Karpas-422 (cell line): ENCODE measurements around the gene GDPD5. TPM values are rescaled to one million over a fixed set of nuclear protein-coding genes. Genes with fewer than 3 reads are reported as not detected.
"Not testable (repeated sequence)": the region's sequence is repeated elsewhere in the genome, so short reads cannot be mapped to it uniquely, and the experiment has no call there.

ENCODE experiments used
- DNase-seq: peaks from one replicate; pipeline ENCODE4 v3.0.0-alpha.2; 2015
- H2AFZ ChIP-seq: fragments of 200-600 bp; sonication (generic); 2 replicates; pipeline ENCODE4 v1.6.1; 2014; ENCODE audit warnings: antibody characterized with exemption, low read length, mixed read lengths
- H3K27ac ChIP-seq: fragments of 200-600 bp; sonication (generic); 2 replicates; pipeline ENCODE4 v1.5.1; 2014; ENCODE audit warnings: mild to moderate bottlenecking, low read length, moderate library complexity
- H3K27me3 ChIP-seq: fragments of 200-600 bp; sonication (generic); 2 replicates; pipeline ENCODE4 v1.6.1; 2014; ENCODE audit warnings: low read length, mixed read lengths
- H3K36me3 ChIP-seq: fragments of 200-600 bp; sonication (generic); 2 replicates; pipeline ENCODE4 v1.6.1; 2014; ENCODE audit warnings: low read length, mixed read lengths; ENCODE audit not compliant: insufficient read depth
- H3K4me1 ChIP-seq: fragments of 200-600 bp; sonication (generic); 2 replicates; pipeline ENCODE4 v1.6.1; 2014; ENCODE audit warnings: mild to moderate bottlenecking, low read length, mixed read lengths
- H3K4me2 ChIP-seq: fragments of 200-600 bp; sonication (generic); 2 replicates; pipeline ENCODE4 v1.6.1; 2014; ENCODE audit warnings: low read length, low read depth, mild to moderate bottlenecking; ENCODE audit not compliant: poor library complexity, severe bottlenecking
- H3K4me3 ChIP-seq: fragments of 200-600 bp; sonication (generic); 2 replicates; pipeline ENCODE4 v1.5.1; 2014; ENCODE audit warnings: mild to moderate bottlenecking, antibody characterized with exemption, low read length, mixed read lengths
- H3K79me2 ChIP-seq: fragments of 200-600 bp; sonication (generic); 2 replicates; pipeline ENCODE4 v1.6.1; 2014; ENCODE audit warnings: mild to moderate bottlenecking, low read length, mixed read lengths
- H3K9ac ChIP-seq: fragments of 200-600 bp; sonication (generic); 2 replicates; pipeline ENCODE4 v1.6.0; 2014; ENCODE audit warnings: low read length
- H3K9me2 ChIP-seq: fragments of 200-600 bp; sonication (generic), shearing (Covaris generic); replicated peaks from 2 replicates; pipeline ENCODE4 v1.6.0; 2014; ENCODE audit warnings: mild to moderate bottlenecking, low read length, moderate library complexity; ENCODE audit not compliant: insufficient read depth
- H3K9me3 ChIP-seq: fragments of 300-700, 200-600 bp; sonication (generic); 2 replicates; pipeline ENCODE4 v1.6.1; 2014; ENCODE audit warnings: low read length, mixed read lengths
- H4K20me1 ChIP-seq: fragments of 200-600 bp; sonication (generic); 2 replicates; pipeline ENCODE4 v1.6.1; 2014; ENCODE audit warnings: mild to moderate bottlenecking, antibody characterized with exemption, low read length, low read depth; ENCODE audit not compliant: insufficient read depth
- total RNA-seq: library from RNA; depleted of rRNA; stranded (reverse); fragments of >200 nt; shearing (Covaris generic); gene quantifications from 2 replicates; pipeline ENCODE4 v1.2.3, GENCODE V29; 2014; ENCODE audit warnings: low replicate concordance

GDPD5 gene
- total RNA-seq, 1 experiment from 2014 or later: 137 TPM

DNA sequence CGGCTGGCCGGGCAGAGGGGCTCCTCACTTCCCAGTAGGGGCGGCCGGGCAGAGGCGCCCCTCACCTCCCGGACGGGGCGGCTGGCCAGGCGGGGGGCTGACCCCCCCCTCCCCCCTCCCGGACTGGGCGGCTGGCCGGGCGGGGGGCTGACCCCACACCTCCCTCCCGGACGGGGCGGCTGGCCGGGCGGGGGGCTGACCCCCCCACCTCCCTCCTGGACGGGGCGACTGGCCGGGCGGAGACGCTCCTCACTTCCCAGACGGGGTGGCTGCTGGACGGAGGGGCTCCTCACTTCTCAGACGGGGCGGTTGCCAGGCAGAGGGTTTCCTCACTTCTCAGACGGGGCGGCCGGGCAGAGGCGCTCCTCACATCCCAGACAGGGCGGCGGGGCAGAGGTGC is 115.8 kb downstream of the GDPD5 start:
- not testable (repeated sequence) for H3K9me2 ChIP-seq, H3K4me1 ChIP-seq, H3K4me3 ChIP-seq, H3K9me3 ChIP-seq, H3K27ac ChIP-seq, H2AFZ ChIP-seq, H3K9ac ChIP-seq, DNase-seq, H3K27me3 ChIP-seq, H3K79me2 ChIP-seq, H3K4me2 ChIP-seq
- H3K36me3 ChIP-seq: peaks cover 32% of the 10 kb centered on the region
- H4K20me1 ChIP-seq: peaks cover 22% of the 10 kb centered on the region

DNA sequence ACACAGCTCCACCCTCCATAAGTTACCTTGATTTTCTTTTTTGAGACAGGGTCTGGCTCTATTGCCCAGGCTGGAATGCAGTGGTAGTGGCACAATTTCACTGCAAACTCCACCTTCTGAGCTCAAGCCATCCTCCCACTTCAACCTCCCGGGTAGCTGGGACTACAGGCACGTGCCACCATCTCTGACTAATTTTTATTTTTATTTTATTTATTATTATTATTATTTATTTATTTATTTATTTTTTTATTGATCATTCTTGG is 116.9 kb downstream of the GDPD5 start:
- no peak for DNase-seq
- Histone ChIP-seq H3K36me3 (peaks cover 40% of the 10 kb centered on the region), H3K27ac (no peak overlapping the region), H3K9me2 (no peaks in the 10 kb centered on the region), H3K79me2 (peaks cover 12% of the 10 kb centered on the region), H3K4me2 (no peak overlapping the region), H3K9me3 (no peaks in the 10 kb centered on the region), H3K4me1 (peaks cover 2% of the 10 kb centered on the region; the same call in 1 of the 2 replicates), H3K9ac (no peak overlapping the region), H2AFZ (no peak overlapping the region), H3K27me3 (no peaks in the 10 kb centered on the region), H3K4me3 (no peak overlapping the region), H4K20me1 (peaks cover 27% of the 10 kb centered on the region)

DNA sequence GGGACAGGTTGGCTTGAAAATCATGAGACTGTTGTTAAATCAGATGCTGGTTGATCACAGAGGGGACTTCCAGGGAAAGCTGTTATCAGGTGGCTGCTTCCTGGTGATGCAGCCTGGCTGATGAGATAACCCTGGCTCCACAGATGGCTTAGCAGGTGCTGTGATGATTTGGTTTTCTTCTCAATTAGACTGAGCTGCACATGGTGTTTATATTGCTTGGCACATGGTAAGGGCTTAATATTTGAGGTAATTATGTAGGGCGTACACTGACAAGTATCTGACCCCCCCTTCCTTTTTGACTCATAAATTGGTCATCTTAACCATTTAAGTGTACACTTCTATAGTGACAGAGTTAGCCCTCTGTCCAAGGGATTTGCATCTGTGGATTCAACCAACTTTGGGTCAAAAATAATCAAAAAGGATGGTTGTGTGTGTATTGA is 119.4 kb downstream of the GDPD5 start:
- Histone ChIP-seq H3K27me3 (no peaks in the 10 kb centered on the region), H3K9ac (no peak overlapping the region), H2AFZ (no peak overlapping the region), H3K4me1 (peaks cover 22% of the 10 kb centered on the region), H3K4me2 (no peak overlapping the region), H3K4me3 (no peak overlapping the region), H3K9me2 (no peaks in the 10 kb centered on the region), H4K20me1 (peaks cover 53% of the 10 kb centered on the region), H3K79me2 (peaks cover 37% of the 10 kb centered on the region), H3K27ac (0 out of 2 replicates have a peak overlapping the region, but pooled peaks have one; percentile 13), H3K36me3 (peaks cover 63% of the 10 kb centered on the region), H3K9me3 (no peaks in the 10 kb centered on the region)
- DNase-seq: no peak

DNA sequence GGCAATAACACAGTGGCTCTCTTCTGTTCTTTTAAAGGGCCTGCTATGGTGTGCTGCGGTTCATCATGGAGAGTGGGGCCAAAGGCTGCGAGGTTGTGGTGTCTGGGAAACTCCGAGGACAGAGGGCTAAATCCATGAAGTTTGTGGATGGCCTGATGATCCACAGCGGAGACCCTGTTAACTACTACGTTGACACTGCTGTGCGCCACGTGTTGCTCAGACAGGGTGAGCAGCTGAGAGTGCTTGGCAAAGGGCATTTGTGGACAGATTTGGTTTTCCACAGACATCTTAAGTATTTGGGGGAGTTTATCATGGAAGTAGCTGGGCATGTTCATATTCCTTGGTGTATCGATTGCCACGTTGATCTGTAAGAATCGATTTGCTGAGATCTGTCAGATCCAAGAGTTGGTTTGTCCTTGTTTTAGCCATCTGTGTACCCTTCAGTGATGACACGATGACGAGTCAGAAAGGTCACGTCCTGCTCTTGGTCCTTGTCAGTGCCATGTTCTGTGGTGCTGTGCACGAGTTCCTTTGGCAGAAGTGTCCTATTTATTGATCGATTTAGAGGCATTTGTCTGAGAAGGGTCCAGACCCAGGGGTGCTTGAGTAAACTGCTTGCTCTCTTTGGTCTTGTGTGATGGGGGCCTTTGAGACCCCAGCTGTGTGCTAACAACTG is 121.6 kb downstream of the GDPD5 start:
- no peak for DNase-seq
- H3K27ac ChIP-seq: no peak overlapping the region
- peaks cover 71% of the 10 kb centered on the region for H4K20me1 ChIP-seq
- no peaks in the 10 kb centered on the region for H3K27me3 ChIP-seq
- no peak overlapping the region for H3K9ac ChIP-seq
- peaks cover 32% of the 10 kb centered on the region for H3K4me1 ChIP-seq
- peaks cover 80% of the 10 kb centered on the region for H3K36me3 ChIP-seq
- peaks cover 58% of the 10 kb centered on the region for H3K79me2 ChIP-seq
- no peak overlapping the region for H3K4me3 ChIP-seq
- H3K9me2 ChIP-seq: no peaks in the 10 kb centered on the region
- no peak overlapping the region for H3K4me2 ChIP-seq
- H2AFZ ChIP-seq: no peak overlapping the region
- no peaks in the 10 kb centered on the region for H3K9me3 ChIP-seq

DNA sequence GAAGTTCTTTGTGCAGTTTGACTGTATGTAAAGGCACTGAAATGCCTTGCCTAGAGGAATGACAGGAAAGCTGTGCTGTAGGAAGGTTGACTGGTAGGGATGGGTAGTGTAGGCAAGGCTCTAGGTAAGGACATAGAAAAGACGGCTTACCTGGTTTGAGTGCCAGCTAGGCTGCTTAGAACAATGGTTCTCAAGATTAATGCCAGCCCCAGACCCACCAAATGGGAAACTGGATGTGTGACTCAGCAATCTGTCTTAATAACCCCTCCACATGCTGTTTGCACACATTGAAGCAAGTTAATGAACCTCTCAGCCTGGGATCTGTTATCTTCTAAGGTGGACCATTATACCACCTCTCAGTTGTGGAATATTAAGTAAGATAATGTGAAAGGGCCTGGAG is 122.7 kb downstream of the GDPD5 start:
- no peaks in the 10 kb centered on the region for H3K9me2 ChIP-seq
- peaks cover 34% of the 10 kb centered on the region for H3K4me1 ChIP-seq
- H3K27ac ChIP-seq: no peak overlapping the region
- DNase-seq: no peak
- no peak overlapping the region for H3K4me2 ChIP-seq
- no peak overlapping the region for H3K4me3 ChIP-seq
- no peak overlapping the region for H3K9ac ChIP-seq
- H3K36me3 ChIP-seq: peaks cover 71% of the 10 kb centered on the region
- H4K20me1 ChIP-seq: peaks cover 67% of the 10 kb centered on the region
- H3K9me3 ChIP-seq: no peaks in the 10 kb centered on the region
- H3K79me2 ChIP-seq: peaks cover 56% of the 10 kb centered on the region
- H2AFZ ChIP-seq: no peak overlapping the region
- no peaks in the 10 kb centered on the region for H3K27me3 ChIP-seq

DNA sequence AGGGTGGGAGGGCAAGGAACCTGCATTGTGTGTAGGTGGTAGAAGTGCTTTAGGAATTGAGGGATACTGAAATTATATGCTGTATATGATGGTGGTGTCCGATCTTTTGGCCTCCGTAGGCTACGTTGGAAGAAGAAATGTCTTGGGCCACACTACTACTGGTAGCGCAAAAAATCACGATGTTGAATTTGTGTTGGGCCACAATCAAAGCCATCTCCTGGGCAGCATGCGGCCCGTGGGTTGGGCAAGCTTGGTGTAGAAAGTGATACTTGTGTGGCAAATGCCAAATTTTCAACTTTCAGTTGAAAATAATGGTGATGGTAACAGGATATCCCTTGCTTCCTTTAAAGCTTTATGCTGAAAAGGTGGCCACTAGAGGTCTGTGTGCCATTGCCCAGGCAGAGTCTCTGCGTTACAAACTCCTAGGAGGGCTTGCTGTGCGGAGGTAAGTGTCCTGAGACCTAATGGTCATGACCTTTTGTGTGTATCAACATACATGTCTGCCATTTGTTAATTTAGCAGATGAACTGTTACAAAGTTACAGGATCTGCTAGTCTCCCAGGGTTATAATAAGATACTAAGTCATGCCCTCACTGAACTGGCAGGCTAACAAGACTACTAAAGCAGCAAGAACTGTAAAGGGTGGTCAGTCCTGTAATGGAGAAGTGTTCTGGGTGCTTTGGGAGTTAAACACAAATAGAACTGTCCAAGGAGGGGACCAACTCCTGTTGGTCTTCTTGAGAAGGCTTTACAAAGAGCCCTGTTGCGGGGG is 123.6 kb downstream of the GDPD5 start:
- H3K4me2 ChIP-seq: peak overlapping the region; percentile 86
- H3K9me3 ChIP-seq: no peaks in the 10 kb centered on the region
- DNase-seq: no peak
- H3K4me1 ChIP-seq: peaks cover 34% of the 10 kb centered on the region
- H3K4me3 ChIP-seq: no peak overlapping the region; the same call in 1 of the 2 replicates
- H4K20me1 ChIP-seq: peaks cover 66% of the 10 kb centered on the region
- peaks cover 70% of the 10 kb centered on the region for H3K36me3 ChIP-seq
- H3K27me3 ChIP-seq: no peaks in the 10 kb centered on the region
- no peak overlapping the region for H2AFZ ChIP-seq
- no peaks in the 10 kb centered on the region for H3K9me2 ChIP-seq
- H3K79me2 ChIP-seq: peaks cover 55% of the 10 kb centered on the region
- H3K27ac ChIP-seq: no peak overlapping the region
- no peak overlapping the region for H3K9ac ChIP-seq

DNA sequence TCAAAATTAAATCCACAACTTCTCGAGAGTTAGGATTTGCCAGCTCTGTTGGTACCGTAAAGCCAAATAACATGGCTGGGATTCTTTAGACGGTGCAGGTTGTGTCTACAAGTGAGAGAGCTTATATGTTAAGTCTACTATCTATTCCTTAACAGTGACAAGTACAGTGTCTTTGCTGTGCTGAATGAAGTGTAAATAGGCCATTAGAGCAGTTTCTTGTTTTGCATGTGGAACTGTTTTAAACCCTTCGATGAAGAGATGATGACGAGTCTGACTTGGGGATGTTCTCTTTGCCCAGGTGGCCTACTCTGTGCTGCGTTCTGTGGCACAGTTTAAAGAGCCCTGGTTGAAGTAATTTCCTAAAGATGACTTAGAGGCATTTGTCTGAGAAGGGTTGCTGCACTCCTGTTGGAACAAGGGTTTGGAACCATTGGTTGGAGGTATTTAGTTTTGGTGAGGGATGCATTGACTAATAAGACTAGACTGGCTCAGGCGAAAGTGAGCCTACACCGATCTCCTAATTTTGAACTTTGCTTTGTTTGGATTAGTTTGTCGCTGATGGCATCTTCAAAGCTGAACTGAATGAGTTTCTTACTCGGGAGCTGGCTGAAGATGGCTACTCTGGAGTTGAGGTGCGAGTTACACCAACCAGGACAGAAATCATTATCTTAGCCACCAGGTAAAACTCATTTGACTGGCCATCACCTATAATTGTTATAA is 125.4 kb downstream of the GDPD5 start:
- Histone ChIP-seq H3K9ac (peak overlapping the region; percentile 98), H3K4me2 (peak overlapping the region; percentile 86), H3K27me3 (no peaks in the 10 kb centered on the region), H4K20me1 (peaks cover 51% of the 10 kb centered on the region), H2AFZ (no peak overlapping the region), H3K4me1 (peaks cover 37% of the 10 kb centered on the region), H3K9me2 (no peaks in the 10 kb centered on the region), H3K36me3 (peaks cover 54% of the 10 kb centered on the region), H3K4me3 (peak overlapping the region; percentile 86), H3K9me3 (no peaks in the 10 kb centered on the region), H3K27ac (peak overlapping the region; percentile 86), H3K79me2 (peaks cover 50% of the 10 kb centered on the region)
- peak; percentile 69 for DNase-seq
